IPS-11a (cell line): Measurements from ENCODE around the gene PPIE.

Source experiments
- H3K4me3 ChIP-seq: one replicate; pipeline ENCODE4 v1.5.1; 2013; ENCODE audit warnings: low read depth, low read length, control low read depth

The PPIE gene

GRCh38 chr1:39800471-39800835, 61.8 kb downstream of the PPIE start:
- H3K4me3 ChIP-seq: no peak overlapping the region

GRCh38 chr1:39802496-39803260, 64.0 kb downstream of the PPIE start:
- no peak overlapping the region for H3K4me3 ChIP-seq

GRCh38 chr1:39805385-39805784, 66.7 kb downstream of the PPIE start:
- H3K4me3 ChIP-seq: no peak overlapping the region

- no peak overlapping the region for H3K4me3 ChIP-seq
These were observed 70.3 kb downstream of the PPIE start for GRCh38 chr1:39808784-39809517.

- H3K4me3 ChIP-seq: no peak overlapping the region
These were observed 74.2 kb downstream of the PPIE start for GRCh38 chr1:39812913-39813312.
